Fibroblast of the aortic adventitia (primary cell): Measurements from ENCODE around the gene TEDC2. TPM values are rescaled to one million over a fixed set of nuclear protein-coding genes. Genes with fewer than 3 reads are reported as not detected.
"Not testable (repeated sequence)": the region's sequence is repeated elsewhere in the genome, so short reads cannot be mapped to it uniquely, and the experiment has no call there.

Source experiments
- DNase-seq: peaks from one replicate; pipeline ENCODE4 v3.0.0-alpha.2; 2010; ENCODE audit warnings: low read depth
- H3K4me3 ChIP-seq: 2 replicates; pipeline ENCODE4 v1.5.1; 2011; ENCODE audit warnings: low read depth, mild to moderate bottlenecking, control low read depth, low read length, moderate library complexity
- total RNA-seq: library from RNA; depleted of rRNA; stranded (reverse); fragments of >200 nt; gene quantifications from 2 replicates; pipeline ENCODE4 v1.2.3, GENCODE V29; 2012; ENCODE audit warnings: low replicate concordance
- TF ChIP-seq, protein P1 (sequence below): IDR thresholded peaks from 2 replicates; pipeline ENCODE4 v1.5.1; 2011; ENCODE audit warnings: mild to moderate bottlenecking, low read length, control low read depth, inconsistent platforms; ENCODE audit not compliant: insufficient read depth

Gene TEDC2
- total RNA-seq, 1 donor = 11.7 TPM

DNA sequence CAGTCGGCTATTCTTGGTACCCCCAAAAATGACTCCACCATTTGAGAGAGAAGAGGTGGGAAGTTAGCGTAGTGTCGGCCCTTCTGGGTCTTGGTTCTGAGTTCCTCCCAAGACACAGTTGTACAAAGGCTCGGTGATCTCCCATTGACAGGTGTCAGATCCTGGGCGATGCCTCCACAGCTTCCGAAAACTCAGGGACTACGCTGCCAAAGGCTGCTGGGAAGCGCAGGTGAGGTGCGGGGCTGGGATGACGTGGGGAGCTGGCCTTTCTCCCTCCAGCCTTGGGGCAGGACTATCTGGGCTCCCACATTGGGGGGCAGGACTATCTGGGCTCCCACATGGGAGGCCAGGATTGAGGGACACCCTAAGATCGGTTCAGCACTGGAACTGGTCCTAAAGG is 20.3 kb upstream of the TEDC2 start:
- H3K4me3 ChIP-seq = no peak overlapping the region
- DNase-seq = no peak
- TF ChIP-seq, protein P1, sequence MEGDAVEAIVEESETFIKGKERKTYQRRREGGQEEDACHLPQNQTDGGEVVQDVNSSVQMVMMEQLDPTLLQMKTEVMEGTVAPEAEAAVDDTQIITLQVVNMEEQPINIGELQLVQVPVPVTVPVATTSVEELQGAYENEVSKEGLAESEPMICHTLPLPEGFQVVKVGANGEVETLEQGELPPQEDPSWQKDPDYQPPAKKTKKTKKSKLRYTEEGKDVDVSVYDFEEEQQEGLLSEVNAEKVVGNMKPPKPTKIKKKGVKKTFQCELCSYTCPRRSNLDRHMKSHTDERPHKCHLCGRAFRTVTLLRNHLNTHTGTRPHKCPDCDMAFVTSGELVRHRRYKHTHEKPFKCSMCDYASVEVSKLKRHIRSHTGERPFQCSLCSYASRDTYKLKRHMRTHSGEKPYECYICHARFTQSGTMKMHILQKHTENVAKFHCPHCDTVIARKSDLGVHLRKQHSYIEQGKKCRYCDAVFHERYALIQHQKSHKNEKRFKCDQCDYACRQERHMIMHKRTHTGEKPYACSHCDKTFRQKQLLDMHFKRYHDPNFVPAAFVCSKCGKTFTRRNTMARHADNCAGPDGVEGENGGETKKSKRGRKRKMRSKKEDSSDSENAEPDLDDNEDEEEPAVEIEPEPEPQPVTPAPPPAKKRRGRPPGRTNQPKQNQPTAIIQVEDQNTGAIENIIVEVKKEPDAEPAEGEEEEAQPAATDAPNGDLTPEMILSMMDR = no peak

DNA sequence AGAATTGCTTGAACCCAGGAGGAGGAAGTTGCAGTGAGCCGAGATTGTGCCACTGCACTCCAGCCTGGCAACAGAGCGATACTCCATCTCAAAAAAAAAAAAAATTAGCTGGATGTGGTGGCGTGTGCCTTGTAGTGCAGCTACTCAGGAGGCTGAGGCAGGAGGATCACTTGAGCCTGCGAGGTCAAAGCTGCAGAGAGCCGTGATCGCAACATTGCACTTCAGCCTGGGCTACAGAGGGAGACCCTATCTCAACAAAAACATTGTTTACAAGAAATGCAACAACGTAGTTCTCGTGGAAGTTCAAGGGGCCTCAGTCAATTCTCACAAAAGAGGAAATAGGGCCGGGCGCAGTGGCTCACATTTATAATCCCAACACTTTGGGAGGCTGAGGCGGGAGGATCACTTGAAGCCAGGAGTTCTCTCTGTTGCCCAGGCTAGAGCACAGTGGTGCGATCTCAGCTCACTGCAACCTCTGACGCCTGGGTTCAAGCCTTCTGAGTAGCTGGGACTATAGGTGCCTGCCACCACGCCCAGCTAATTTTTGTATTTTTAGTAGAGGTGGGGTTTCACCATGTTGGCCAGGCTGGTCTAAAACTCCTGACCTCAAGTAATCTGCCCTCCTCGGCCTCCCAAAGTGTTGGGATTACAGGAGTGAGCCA is 18.6 kb upstream of the TEDC2 start:
- not testable (repeated sequence) for DNase-seq, H3K4me3 ChIP-seq

DNA sequence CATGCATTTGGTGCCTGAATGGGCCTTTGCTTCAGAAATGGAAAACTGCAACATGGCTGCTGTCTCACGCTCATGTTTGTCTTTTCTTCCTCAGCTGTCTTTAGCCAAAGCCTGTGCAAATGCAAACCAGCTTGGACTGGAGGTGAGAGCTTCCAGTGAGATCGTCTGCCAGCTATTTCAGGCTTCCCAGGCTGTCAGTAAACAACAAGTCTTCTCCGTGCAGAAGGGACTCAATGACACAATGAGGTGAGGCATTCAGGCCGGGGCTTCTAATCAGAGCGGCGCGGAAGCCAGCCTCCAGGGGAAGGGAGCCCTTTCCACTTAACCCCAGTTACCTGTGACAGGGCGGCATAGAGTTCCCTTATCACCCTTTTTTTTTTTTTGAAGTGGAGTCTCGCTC is 16.4 kb upstream of the TEDC2 start:
- no peak for DNase-seq
- H3K4me3 ChIP-seq = no peak overlapping the region
- TF ChIP-seq, protein P1 = no peak

DNA sequence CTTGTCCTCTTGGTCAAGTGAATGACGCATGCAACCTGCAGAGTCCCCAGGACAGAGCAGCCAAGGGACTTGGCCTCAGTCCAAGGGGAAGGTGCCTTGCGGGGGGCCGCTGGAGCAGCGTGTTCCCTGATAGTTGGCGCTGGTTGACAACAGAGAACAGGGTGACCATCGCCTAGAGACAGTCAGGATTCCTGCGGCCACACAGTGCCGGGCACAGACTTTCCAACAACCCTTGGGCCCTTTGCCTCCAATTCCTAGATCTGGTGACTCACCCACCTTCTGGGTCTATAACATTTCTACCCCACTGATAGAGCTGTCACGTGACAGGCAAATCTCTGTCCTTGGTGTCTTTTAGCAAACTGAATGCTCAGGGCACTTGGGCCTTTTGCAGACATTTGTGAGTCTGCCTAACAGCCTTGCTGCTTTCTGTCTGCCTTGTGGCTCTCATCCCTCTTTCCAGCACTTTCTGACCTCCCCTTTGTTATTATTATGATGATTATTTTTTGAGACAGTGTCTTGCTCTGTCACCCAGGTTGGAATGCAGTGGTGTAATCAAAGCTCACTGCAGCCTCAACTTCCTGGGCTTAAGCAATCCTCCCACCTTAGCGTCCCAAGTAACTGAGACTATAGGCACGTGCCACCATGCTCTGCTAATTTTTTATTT is 11.9 kb upstream of the TEDC2 start:
- H3K4me3 ChIP-seq = no peak overlapping the region
- TF ChIP-seq, protein P1 = no peak
- DNase-seq = no peak

DNA sequence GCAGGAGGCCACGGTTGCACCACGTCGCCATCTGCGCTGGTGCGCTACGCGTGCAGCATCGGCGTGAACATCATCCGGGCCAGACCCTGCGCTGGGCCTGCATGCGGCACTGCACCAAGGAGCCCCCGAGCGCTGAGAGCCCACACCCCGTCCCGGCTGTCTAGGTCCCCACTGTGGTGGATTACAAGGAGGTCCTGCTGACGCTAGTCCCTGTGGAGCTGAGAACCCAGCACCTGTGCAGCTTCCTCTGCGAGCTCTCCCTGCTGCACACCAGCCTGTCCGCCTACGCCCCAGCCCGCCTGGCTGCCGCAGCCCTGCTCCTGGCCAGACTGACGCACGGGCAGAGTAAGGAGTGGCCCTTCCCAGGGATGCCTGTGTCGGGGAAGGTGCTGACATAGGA is 10.8 kb upstream of the TEDC2 start:
- TF ChIP-seq, protein P1 = no peak
- no peak for DNase-seq
- H3K4me3 ChIP-seq = no peak overlapping the region

DNA sequence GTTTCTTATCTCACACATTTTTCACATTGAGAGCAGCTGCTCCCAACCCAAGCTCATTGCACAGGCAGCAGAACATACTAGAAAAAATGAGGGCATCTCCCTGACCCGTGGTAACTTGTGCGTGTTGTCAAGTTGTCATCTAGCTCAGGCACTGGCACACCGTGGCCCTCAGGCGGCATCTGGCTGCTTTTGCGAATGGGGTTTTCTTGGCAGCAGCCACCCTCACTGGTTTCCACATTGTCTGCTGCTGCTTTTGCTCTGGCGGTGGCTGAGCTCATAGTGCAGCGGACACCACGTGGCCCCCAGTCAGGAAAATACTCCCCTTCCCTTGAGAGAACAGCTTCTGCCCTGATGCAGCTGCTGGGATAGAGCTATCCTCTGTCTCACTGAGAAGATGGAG is 9.4 kb upstream of the TEDC2 start:
- H3K4me3 ChIP-seq = no peak overlapping the region
- TF ChIP-seq, protein P1 = no peak
- no peak for DNase-seq

DNA sequence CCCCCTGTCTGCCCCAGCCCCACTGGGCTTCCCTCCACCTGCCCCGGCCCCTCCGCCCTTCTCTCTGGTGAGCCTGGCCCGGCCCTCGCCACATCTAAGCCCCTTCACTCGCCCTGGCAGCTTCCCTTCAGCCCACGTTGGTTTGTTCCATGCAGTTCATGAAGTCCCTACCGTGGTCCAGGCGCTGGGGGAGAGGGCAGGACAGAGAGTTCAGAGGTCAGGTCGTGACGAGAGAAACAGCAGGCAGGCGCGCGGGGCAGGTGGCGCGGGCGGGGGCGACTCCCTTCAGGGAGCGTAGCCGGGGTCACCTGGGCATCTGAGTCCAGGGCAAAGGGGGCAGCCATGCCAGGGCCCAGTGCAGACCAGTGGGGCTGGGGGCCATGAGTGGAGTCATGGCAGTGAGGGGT is 8.9 kb upstream of the TEDC2 start:
- no peak for DNase-seq
- H3K4me3 ChIP-seq = no peak overlapping the region
- TF ChIP-seq, protein P1 = no peak
